Right lobe of liver (tissue), 4 donors: ENCODE results near the gene CDKN3.

ENCODE experiments used
- POLR2A ChIP-seq: fragments of 450-650 bp; IDR thresholded peaks from one replicate; pipeline ENCODE4 v1.6.1; 2017; ENCODE audit warnings: antibody characterized with exemption, mild to moderate bottlenecking
- TF ChIP-seq, protein P1 (sequence below), 4 donors: fragments of 200-600 bp in 3 of 4; fragments of 450-650 bp in 1 of 4; IDR thresholded peaks; one replicate each; pipeline versions ENCODE4 v1.5.1 to v1.8.0; 2016 to 2022; ENCODE audit warnings: antibody characterized with exemption in 4 of 4, mild to moderate bottlenecking in 2 of 4
- donor health status: DM: no; HTN: no; CAD: no.
- donor health status: DM: no; HTN: no; CAD: no.
- donor health status: DM: no; HTN: yes; CAD: no.

DNA sequence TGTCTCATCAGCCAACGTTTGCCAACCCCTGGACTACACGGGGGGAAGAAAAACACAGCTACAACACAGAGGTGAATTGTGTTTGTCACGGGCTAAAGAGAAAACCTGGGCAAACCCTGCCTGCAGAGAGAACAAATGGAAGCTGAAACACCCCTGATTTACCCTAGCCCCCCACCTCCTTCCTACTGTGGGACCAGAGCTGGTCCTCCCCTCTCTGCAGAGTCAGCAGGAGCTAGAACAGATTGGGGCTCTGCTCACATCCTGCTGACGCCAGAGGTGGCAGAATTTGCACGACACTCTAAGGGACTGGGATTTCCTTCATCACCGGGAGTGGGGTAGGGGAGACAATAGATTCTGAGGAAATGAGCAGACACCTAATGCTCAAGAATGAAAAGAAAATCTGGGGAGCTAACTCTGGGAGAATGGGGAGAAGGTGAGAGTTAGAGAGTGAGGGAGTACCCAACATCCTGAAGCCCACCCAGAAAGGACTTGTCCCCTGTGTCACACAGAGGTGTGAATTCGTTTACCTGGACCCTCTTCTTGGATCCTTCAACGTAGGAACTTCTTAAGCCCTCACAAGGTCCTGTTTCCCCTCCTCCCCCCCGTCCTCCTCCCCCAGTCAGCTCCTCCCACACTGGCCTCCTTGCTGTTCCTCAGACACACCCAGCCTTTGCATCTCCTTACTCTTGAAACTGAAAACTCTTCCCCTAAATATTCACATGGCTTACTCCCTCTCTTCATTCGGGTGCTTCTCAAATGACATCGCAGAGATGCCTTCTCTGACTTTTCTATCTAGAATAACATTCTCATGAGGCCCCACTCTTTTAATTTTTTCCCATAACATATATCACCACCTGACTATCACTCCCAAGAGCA is 26.2 kb upstream of the CDKN3 start:
- TF ChIP-seq, protein P1, sequence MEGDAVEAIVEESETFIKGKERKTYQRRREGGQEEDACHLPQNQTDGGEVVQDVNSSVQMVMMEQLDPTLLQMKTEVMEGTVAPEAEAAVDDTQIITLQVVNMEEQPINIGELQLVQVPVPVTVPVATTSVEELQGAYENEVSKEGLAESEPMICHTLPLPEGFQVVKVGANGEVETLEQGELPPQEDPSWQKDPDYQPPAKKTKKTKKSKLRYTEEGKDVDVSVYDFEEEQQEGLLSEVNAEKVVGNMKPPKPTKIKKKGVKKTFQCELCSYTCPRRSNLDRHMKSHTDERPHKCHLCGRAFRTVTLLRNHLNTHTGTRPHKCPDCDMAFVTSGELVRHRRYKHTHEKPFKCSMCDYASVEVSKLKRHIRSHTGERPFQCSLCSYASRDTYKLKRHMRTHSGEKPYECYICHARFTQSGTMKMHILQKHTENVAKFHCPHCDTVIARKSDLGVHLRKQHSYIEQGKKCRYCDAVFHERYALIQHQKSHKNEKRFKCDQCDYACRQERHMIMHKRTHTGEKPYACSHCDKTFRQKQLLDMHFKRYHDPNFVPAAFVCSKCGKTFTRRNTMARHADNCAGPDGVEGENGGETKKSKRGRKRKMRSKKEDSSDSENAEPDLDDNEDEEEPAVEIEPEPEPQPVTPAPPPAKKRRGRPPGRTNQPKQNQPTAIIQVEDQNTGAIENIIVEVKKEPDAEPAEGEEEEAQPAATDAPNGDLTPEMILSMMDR (IDR thresholded peaks at IDR 0.05), result no peak
- no peak for TF ChIP-seq POLR2A
